HG02943 (cell line): Measurements from ENCODE around the gene ILKAP.

Experiments
- ATAC-seq: cut with Tn5 transposase; IDR thresholded peaks from one replicate; pipeline ENCODE4 v1.9.1; 2021; ENCODE audit warnings: mild to moderate bottlenecking, low read depth, moderate library complexity; ENCODE audit not compliant: unreplicated experiment

The ILKAP gene

GRCh38 chr2:238167761-238168160, 35.7 kb downstream of the ILKAP start:
- ATAC-seq: no peak

- no peak for ATAC-seq
Measured at GRCh38 chr2:238167344-238167715, 36.2 kb downstream of the ILKAP start.

GRCh38 chr2:238166391-238167343, 36.8 kb downstream of the ILKAP start:
- ATAC-seq: no peak

- no peak for ATAC-seq
Measured at GRCh38 chr2:238165288-238165921, 38.1 kb downstream of the ILKAP start.

GRCh38 chr2:238164906-238165287, 38.6 kb downstream of the ILKAP start:
- ATAC-seq: no peak

- no peak for ATAC-seq
Measured at GRCh38 chr2:238163481-238164198, 39.9 kb downstream of the ILKAP start.

GRCh38 chr2:238162846-238163441, 40.6 kb downstream of the ILKAP start:
- ATAC-seq: no peak

GRCh38 chr2:238162251-238162845, 41.1 kb downstream of the ILKAP start:
- no peak for ATAC-seq

GRCh38 chr2:238161291-238162051, 42.0 kb downstream of the ILKAP start:
- ATAC-seq: no peak

GRCh38 chr2:238160206-238161129, 43.0 kb downstream of the ILKAP start:
- ATAC-seq: no peak

- ATAC-seq: no peak
Measured at GRCh38 chr2:238159661-238160205, 43.8 kb downstream of the ILKAP start.

- no peak for ATAC-seq
Measured at GRCh38 chr2:238159071-238159539, 44.4 kb downstream of the ILKAP start.

GRCh38 chr2:238158509-238159070, 44.9 kb downstream of the ILKAP start, which contains the start of gene ERFE:
ERFE (plus strand) TSS chr2:238158970; CDS start chr2:238159008, 38 bp downstream.
- ATAC-seq: no peak

GRCh38 chr2:238158018-238158508, 45.4 kb downstream of the ILKAP start:
- no peak for ATAC-seq

GRCh38 chr2:238157506-238158017, 45.9 kb downstream of the ILKAP start:
- no peak for ATAC-seq

- no peak for ATAC-seq
Measured at GRCh38 chr2:238155761-238156694, 47.5 kb downstream of the ILKAP start.
